HCT116 (cell line): ENCODE data around the gene ZNF319. TPM values are rescaled to one million over a fixed set of nuclear protein-coding genes. Genes with fewer than 3 reads are reported as not detected.

Source experiments
- ATAC-seq: fragments of 200-7000 bp; cut with Tn5 transposase; 2 replicates; pipeline ENCODE4 v1.9.1; 2020; ENCODE audit warnings: mild to moderate bottlenecking, moderate library complexity
- BruUV-seq: library from RNA; stranded (reverse); fragments of 400-500 nt; replicated peaks from 2 replicates; lab custom pipeline; 2021; lab: Mats Ljungman, UMichigan
- CTCF ChIA-PET: fragments of 300-600 bp; sonication (Branson Sonifier 250); formaldehyde crosslinking; loops from one replicate; lab custom pipeline; 2021; ENCODE audit warnings: antibody characterized with exemption; lab: Charles Lee
- POLR2A ChIA-PET: fragments of 300-600, 350-600 bp; sonication (Branson Sonifier 250); formaldehyde crosslinking; loops from one replicate; lab custom pipeline; 2021; ENCODE audit warnings: antibody characterized with exemption; lab: Charles Lee
- RAD21 ChIA-PET, 2 experiments: fragments of 300-600 bp; sonication (Branson Sonifier 250); formaldehyde crosslinking; loops; one replicate each; lab custom pipeline; 2023; ENCODE audit warnings: low total read pairs in 2 of 2; ENCODE audit not compliant: uncharacterized antibody in 2 of 2, unreplicated experiment in 2 of 2, low non-redundant PET in 1 of 2; lab: Charles Lee
- DNase-seq: peaks from one replicate; pipeline ENCODE4 v3.0.0-alpha.2; 2010; ENCODE audit warnings: low read depth, low spot score
- H2AFZ ChIP-seq: fragments of 200-600 bp; shearing (Covaris generic), sonication (generic); 2 replicates; pipeline ENCODE4 v1.6.1; 2017; ENCODE audit warnings: low read depth, mixed run types, mixed read lengths, antibody characterized with exemption, low read length; ENCODE audit not compliant: poor library complexity, severe bottlenecking
- H3K27ac ChIP-seq: 2 replicates; pipeline ENCODE4 v1.5.1; 2012; ENCODE audit warnings: low read depth, low read length
- H3K27me3 ChIP-seq: fragments of 200-600 bp; sonication (generic); 2 replicates; pipeline ENCODE4 v1.6.1; 2016; ENCODE audit warnings: mixed run types, low read length, mixed read lengths; ENCODE audit not compliant: insufficient read depth
- H3K36me3 ChIP-seq, 2 experiments: fragments of 200-500 bp in 1 of 2; fragments of 200-600 bp in 1 of 2; sonication (Bioruptor generic) in 1 of 2; sonication (generic) in 1 of 2; 2 replicates each; pipeline versions ENCODE4 v1.5.1 to v1.6.1; 2014 to 2016; ENCODE audit warnings: low read length in 2 of 2, inconsistent platforms in 1 of 2, mixed read lengths in 1 of 2, mixed run types in 1 of 2; ENCODE audit not compliant: insufficient read depth in 2 of 2, control insufficient read depth in 1 of 2
- H3K4me1 ChIP-seq, 2 experiments: fragments of 200-600 bp in 1 of 2; sonication (generic) in 1 of 2; 2 replicates each; pipeline versions ENCODE4 v1.5.1 to v1.6.1; 2012 to 2017; ENCODE audit warnings: low read length in 2 of 2, inconsistent platforms in 1 of 2, mild to moderate bottlenecking in 1 of 2, mixed read lengths in 1 of 2, mixed run types in 1 of 2, moderate library complexity in 1 of 2; ENCODE audit not compliant: insufficient read depth in 2 of 2, control insufficient read depth in 1 of 2
- H3K4me2 ChIP-seq: fragments of 200-600 bp; sonication (generic); 2 replicates; pipeline ENCODE4 v1.6.1; 2017; ENCODE audit warnings: mixed run types, low read length, mixed read lengths
- H3K4me3 ChIP-seq, 2 experiments: fragments of 200-600 bp in 1 of 2; sonication (generic) in 1 of 2; replicated peaks in 1 of 2; 2 replicates each; pipeline ENCODE4 v1.5.1; 2011 to 2016; ENCODE audit warnings: low read length in 2 of 2, control low read depth in 1 of 2, low read depth in 1 of 2, mild to moderate bottlenecking in 1 of 2, mixed read lengths in 1 of 2, mixed run types in 1 of 2
- H3K79me2 ChIP-seq: fragments of 200-600 bp; sonication (generic); 2 replicates; pipeline ENCODE4 v1.6.1; 2017; ENCODE audit warnings: mild to moderate bottlenecking, mixed run types, low read length, moderate library complexity, mixed read lengths; ENCODE audit not compliant: insufficient read depth
- H3K9ac ChIP-seq: fragments of 200-600 bp; sonication (generic); 2 replicates; pipeline ENCODE4 v1.6.1; 2016; ENCODE audit warnings: low read length, mixed read lengths
- H3K9me2 ChIP-seq: fragments of 200-600 bp; sonication (generic), shearing (Covaris generic); 2 replicates; pipeline ENCODE4 v1.6.1; 2017; ENCODE audit warnings: mixed run types, mild to moderate bottlenecking, moderate library complexity; ENCODE audit not compliant: insufficient read depth
- H3K9me3 ChIP-seq, 2 experiments: fragments of 200-500 bp in 1 of 2; fragments of 200-600 bp in 1 of 2; sonication (Bioruptor generic) in 1 of 2; sonication (generic) in 1 of 2; 2 replicates each; pipeline ENCODE4 v1.6.1; 2014 to 2017; ENCODE audit warnings: low read length in 2 of 2, mixed read lengths in 2 of 2, inconsistent platforms in 1 of 2, low read depth in 1 of 2, mild to moderate bottlenecking in 1 of 2, mixed run types in 1 of 2, moderate library complexity in 1 of 2; ENCODE audit not compliant: control insufficient read depth in 1 of 2, insufficient read depth in 1 of 2
- H4K20me1 ChIP-seq: fragments of 200-600 bp; sonication (generic), shearing (Covaris generic); 2 replicates; pipeline ENCODE4 v1.6.1; 2017; ENCODE audit warnings: mixed run types, mild to moderate bottlenecking, moderate library complexity; ENCODE audit not compliant: insufficient read depth
- CBX3 ChIP-seq: IDR thresholded peaks from 2 replicates; pipeline ENCODE4 v1.6.1; 2012; ENCODE audit warnings: low read depth
- ELF1 ChIP-seq: IDR thresholded peaks from 2 replicates; pipeline ENCODE4 v1.6.1; 2012; ENCODE audit warnings: low read depth, borderline replicate concordance
- EZH2 ChIP-seq: fragments of 200-600 bp; sonication (generic); IDR thresholded peaks from 2 replicates; pipeline ENCODE4 v1.6.1; 2017; ENCODE audit warnings: antibody characterized with exemption, mixed run types
- EZH2phosphoT487 ChIP-seq: fragments of 200-600 bp; IDR thresholded peaks from 2 replicates; pipeline ENCODE4 v1.6.1; 2018; ENCODE audit warnings: antibody characterized with exemption, borderline replicate concordance
- FOSL1 ChIP-seq: IDR thresholded peaks from 2 replicates; pipeline ENCODE4 v1.6.1; 2012; ENCODE audit warnings: low read depth
- JUND ChIP-seq: IDR thresholded peaks from 2 replicates; pipeline ENCODE4 v1.6.1; 2012
- POLR2A ChIP-seq: IDR thresholded peaks from 2 replicates; pipeline ENCODE4 v1.7.0; 2011; ENCODE audit warnings: borderline replicate concordance; ENCODE audit not compliant: insufficient read depth, insufficient read length; ENCODE audit errors: extremely low read depth
- POLR2AphosphoS5 ChIP-seq: IDR thresholded peaks from 2 replicates; pipeline ENCODE4 v1.6.1; 2011; ENCODE audit warnings: mild to moderate bottlenecking, low read depth, low read length, moderate library complexity
- RAD21 ChIP-seq: IDR thresholded peaks from 2 replicates; pipeline ENCODE4 v1.6.1; 2012; ENCODE audit warnings: low read depth, mild to moderate bottlenecking
- SIN3A ChIP-seq: IDR thresholded peaks from 2 replicates; pipeline ENCODE4 v1.6.1; 2012; ENCODE audit warnings: low read depth
- SP1 ChIP-seq: IDR thresholded peaks from 2 replicates; pipeline ENCODE4 v1.6.1; 2012; ENCODE audit warnings: low read depth
- SRF ChIP-seq: IDR thresholded peaks from 2 replicates; pipeline ENCODE4 v1.6.1; 2012; ENCODE audit warnings: low read depth
- TCF7L2 ChIP-seq: IDR thresholded peaks from 2 replicates; pipeline ENCODE4 v1.7.0; 2011; ENCODE audit warnings: borderline replicate concordance, inconsistent platforms; ENCODE audit not compliant: insufficient read depth, insufficient read length; ENCODE audit errors: extremely low read depth
- ZFX ChIP-seq: fragments of 450-650 bp; IDR thresholded peaks from 2 replicates; pipeline ENCODE4 v1.6.1; 2017
- ZNF274 ChIP-seq: fragments of 200-500 bp; sonication (Bioruptor generic); IDR thresholded peaks from 2 replicates; pipeline ENCODE4 v1.6.1; 2014; ENCODE audit warnings: mild to moderate bottlenecking, low read depth, low read length, inconsistent platforms
- intact Hi-C: fragments of 100-400 bp; cut with micrococcal nuclease; formaldehyde crosslinking; loops from 2 replicates; pipeline ENCODE4 v1.10.0; 2022
- total RNA-seq: library from RNA; stranded (reverse); gene quantifications from one replicate; pipeline ENCODE4 v1.2.1, GENCODE V29; 2021; ENCODE audit not compliant: unreplicated experiment
- TF ChIP-seq, protein P1 (sequence below): IDR thresholded peaks from 2 replicates; pipeline ENCODE4 v1.6.1; 2012; ENCODE audit warnings: low read depth
- TF ChIP-seq, protein P2 (sequence below): IDR thresholded peaks from 2 replicates; pipeline ENCODE4 v1.6.1; 2012
- TF ChIP-seq, protein P3 (sequence below), 3 experiments: fragments of 200-600 bp in 1 of 3; sonication (generic) in 1 of 3; IDR thresholded peaks in 2 of 3; conservative IDR thresholded peaks in 1 of 3; 2 replicates each; pipeline ENCODE4 v1.5.1; 2012 to 2017; ENCODE audit warnings: low read depth in 2 of 3, low read length in 2 of 3, antibody characterized with exemption in 1 of 3, borderline replicate concordance in 1 of 3, control low read depth in 1 of 3, mild to moderate bottlenecking in 1 of 3, mixed read lengths in 1 of 3, mixed run types in 1 of 3, moderate library complexity in 1 of 3; ENCODE audit not compliant: insufficient read depth in 1 of 3
- TF ChIP-seq, protein P4 (sequence below): IDR thresholded peaks from 2 replicates; pipeline ENCODE4 v1.6.1; 2011; ENCODE audit warnings: mild to moderate bottlenecking, low read length, moderate library complexity; ENCODE audit not compliant: insufficient replicate concordance; ENCODE audit errors: extremely low read depth
- TF ChIP-seq, protein P5 (sequence below): IDR thresholded peaks from 2 replicates; pipeline ENCODE4 v1.6.1; 2012

The ZNF319 gene
- total RNA-seq, 1 experiment from 2014 or later: 7.1 TPM

DNA sequence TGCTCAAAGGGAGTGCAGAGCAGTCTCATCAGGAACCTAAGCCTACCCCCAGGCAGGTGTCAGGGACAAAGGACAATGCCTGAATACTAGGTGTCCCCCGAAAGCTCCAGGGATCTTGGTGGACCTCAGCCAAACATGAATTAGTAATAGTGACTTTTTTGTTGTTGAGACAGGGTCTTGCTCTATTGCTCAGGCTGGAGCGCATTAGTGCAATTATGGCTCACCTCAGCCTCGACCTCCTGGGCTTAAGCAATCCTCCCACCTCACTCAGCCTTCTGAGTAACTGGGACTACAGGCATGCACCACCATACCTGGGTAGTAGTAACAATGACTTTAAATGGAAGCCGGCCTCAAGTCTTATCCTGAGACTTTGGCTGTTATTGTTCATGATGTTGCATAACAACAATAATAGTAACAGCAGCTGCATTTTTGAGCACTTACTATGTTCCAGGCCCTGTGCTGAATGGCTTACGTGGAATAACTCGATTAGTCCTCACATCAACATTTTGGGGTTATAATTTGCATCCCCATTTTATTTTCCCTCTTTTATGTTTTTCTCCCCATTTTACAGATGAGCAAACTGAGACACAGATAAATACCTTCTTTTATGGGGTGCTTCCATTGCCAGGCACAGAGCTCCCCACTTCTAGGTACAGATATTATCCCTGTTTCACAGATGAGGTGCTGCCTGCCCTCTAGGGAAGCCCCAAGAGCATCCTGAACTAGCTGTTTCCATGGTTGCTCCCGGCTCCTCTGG is 49.1 kb downstream of the ZNF319 start:
- BruUV-seq: no TSS peak
- intact Hi-C loops: no loop called here
- POLR2A ChIA-PET: no interaction called here
- H3K4me3 ChIP-seq: no peak overlapping the region
- DNase-seq (no peak), ATAC-seq (no peak)
- no peaks in the 10 kb centered on the region for H3K9me3 ChIP-seq
- no peak overlapping the region for H3K9ac ChIP-seq
- no peaks in the 10 kb centered on the region for H3K27me3 ChIP-seq
- H3K9me2 ChIP-seq: no peaks in the 10 kb centered on the region
- no peak overlapping the region for H2AFZ ChIP-seq
- H3K79me2 ChIP-seq: no peaks in the 10 kb centered on the region
- H3K4me2 ChIP-seq: no peak overlapping the region
- H3K4me1 ChIP-seq: no peaks in the 10 kb centered on the region; a peak in 2 of 4 replicates
- CTCF ChIA-PET: no interaction called here
- TF ChIP-seq, protein P1, sequence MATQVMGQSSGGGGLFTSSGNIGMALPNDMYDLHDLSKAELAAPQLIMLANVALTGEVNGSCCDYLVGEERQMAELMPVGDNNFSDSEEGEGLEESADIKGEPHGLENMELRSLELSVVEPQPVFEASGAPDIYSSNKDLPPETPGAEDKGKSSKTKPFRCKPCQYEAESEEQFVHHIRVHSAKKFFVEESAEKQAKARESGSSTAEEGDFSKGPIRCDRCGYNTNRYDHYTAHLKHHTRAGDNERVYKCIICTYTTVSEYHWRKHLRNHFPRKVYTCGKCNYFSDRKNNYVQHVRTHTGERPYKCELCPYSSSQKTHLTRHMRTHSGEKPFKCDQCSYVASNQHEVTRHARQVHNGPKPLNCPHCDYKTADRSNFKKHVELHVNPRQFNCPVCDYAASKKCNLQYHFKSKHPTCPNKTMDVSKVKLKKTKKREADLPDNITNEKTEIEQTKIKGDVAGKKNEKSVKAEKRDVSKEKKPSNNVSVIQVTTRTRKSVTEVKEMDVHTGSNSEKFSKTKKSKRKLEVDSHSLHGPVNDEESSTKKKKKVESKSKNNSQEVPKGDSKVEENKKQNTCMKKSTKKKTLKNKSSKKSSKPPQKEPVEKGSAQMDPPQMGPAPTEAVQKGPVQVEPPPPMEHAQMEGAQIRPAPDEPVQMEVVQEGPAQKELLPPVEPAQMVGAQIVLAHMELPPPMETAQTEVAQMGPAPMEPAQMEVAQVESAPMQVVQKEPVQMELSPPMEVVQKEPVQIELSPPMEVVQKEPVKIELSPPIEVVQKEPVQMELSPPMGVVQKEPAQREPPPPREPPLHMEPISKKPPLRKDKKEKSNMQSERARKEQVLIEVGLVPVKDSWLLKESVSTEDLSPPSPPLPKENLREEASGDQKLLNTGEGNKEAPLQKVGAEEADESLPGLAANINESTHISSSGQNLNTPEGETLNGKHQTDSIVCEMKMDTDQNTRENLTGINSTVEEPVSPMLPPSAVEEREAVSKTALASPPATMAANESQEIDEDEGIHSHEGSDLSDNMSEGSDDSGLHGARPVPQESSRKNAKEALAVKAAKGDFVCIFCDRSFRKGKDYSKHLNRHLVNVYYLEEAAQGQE: no peak
- TF ChIP-seq, protein P2, sequence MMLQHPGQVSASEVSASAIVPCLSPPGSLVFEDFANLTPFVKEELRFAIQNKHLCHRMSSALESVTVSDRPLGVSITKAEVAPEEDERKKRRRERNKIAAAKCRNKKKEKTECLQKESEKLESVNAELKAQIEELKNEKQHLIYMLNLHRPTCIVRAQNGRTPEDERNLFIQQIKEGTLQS: no peak
- TF ChIP-seq, protein P3, sequence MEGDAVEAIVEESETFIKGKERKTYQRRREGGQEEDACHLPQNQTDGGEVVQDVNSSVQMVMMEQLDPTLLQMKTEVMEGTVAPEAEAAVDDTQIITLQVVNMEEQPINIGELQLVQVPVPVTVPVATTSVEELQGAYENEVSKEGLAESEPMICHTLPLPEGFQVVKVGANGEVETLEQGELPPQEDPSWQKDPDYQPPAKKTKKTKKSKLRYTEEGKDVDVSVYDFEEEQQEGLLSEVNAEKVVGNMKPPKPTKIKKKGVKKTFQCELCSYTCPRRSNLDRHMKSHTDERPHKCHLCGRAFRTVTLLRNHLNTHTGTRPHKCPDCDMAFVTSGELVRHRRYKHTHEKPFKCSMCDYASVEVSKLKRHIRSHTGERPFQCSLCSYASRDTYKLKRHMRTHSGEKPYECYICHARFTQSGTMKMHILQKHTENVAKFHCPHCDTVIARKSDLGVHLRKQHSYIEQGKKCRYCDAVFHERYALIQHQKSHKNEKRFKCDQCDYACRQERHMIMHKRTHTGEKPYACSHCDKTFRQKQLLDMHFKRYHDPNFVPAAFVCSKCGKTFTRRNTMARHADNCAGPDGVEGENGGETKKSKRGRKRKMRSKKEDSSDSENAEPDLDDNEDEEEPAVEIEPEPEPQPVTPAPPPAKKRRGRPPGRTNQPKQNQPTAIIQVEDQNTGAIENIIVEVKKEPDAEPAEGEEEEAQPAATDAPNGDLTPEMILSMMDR (IDR thresholded peaks at IDR 0.05 in 2 of 3, conservative IDR thresholded peaks at IDR 0.05 in 1 of 3; ENCODE audit: borderline replicate concordance in 1 of 3, insufficient read depth in 1 of 3, low read depth in 2 of 3, low read length in 2 of 3): no peak
- TF ChIP-seq, protein P4, sequence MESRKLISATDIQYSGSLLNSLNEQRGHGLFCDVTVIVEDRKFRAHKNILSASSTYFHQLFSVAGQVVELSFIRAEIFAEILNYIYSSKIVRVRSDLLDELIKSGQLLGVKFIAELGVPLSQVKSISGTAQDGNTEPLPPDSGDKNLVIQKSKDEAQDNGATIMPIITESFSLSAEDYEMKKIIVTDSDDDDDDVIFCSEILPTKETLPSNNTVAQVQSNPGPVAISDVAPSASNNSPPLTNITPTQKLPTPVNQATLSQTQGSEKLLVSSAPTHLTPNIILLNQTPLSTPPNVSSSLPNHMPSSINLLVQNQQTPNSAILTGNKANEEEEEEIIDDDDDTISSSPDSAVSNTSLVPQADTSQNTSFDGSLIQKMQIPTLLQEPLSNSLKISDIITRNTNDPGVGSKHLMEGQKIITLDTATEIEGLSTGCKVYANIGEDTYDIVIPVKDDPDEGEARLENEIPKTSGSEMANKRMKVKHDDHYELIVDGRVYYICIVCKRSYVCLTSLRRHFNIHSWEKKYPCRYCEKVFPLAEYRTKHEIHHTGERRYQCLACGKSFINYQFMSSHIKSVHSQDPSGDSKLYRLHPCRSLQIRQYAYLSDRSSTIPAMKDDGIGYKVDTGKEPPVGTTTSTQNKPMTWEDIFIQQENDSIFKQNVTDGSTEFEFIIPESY: no peak
- no peak for TF ChIP-seq RAD21
- TF ChIP-seq SRF: no peak
- TF ChIP-seq SP1: no peak
- TF ChIP-seq EZH2phosphoT487: no peak
- TF ChIP-seq ZNF274: no peak
- TF ChIP-seq JUND: no peak
- no peak for TF ChIP-seq POLR2AphosphoS5
- TF ChIP-seq EZH2: no peak
- TF ChIP-seq ELF1: no peak
- TF ChIP-seq ZFX: no peak
- TF ChIP-seq, protein P5, sequence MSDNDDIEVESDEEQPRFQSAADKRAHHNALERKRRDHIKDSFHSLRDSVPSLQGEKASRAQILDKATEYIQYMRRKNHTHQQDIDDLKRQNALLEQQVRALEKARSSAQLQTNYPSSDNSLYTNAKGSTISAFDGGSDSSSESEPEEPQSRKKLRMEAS: no peak
- no peak for TF ChIP-seq TCF7L2
- TF ChIP-seq POLR2A: no peak
- TF ChIP-seq SIN3A: no peak
- no peak for TF ChIP-seq CBX3
- no peak for TF ChIP-seq FOSL1
- TF ChIP-seq, all 23 proteins: peak for 0
- Histone ChIP-seq H3K36me3 (no peaks in the 10 kb centered on the region), H3K27ac (no peak overlapping the region), H4K20me1 (no peaks in the 10 kb centered on the region)
- RAD21 ChIA-PET: no interaction called here
